ENCODE data around the gene LRP1B. TPM values are rescaled to one million over a fixed set of nuclear protein-coding genes. Genes with fewer than 3 reads are reported as not detected.
"Not testable (repeated sequence)": the region's sequence is repeated elsewhere in the genome, so short reads cannot be mapped to it uniquely, and the experiment has no call there.

Gene LRP1B
- total RNA-seq, 1 donor from 2014 or later = 1.7 TPM

GRCh38 chr2:140990416-140990815, 1140.4 kb downstream of the LRP1B start:
- TF ChIP-seq CTCF (IDR thresholded peaks at IDR 0.05; ENCODE audit: unreplicated experiment) = no peak
- Mint-ChIP-seq H3K9me3 (no peaks in the 10 kb centered on the region), H3K27ac (no peak overlapping the region), H3K36me3 (no peaks in the 10 kb centered on the region), H3K4me1 (no peaks in the 10 kb centered on the region), H3K27me3 (ENCODE audit: low read depth) (no peaks in the 10 kb centered on the region), H3K4me3 (no peak overlapping the region)
- DNase-seq (ENCODE audit: low spot score in 2 of 2, unreplicated experiment in 2 of 2) = no peak

GRCh38 chr2:140988597-140988996, 1142.2 kb downstream of the LRP1B start:
- DNase-seq (ENCODE audit: low spot score in 2 of 2, unreplicated experiment in 2 of 2) = no peak
- Mint-ChIP-seq H3K27ac (no peak overlapping the region), H3K9me3 (no peaks in the 10 kb centered on the region), H3K4me3 (no peak overlapping the region), H3K4me1 (no peaks in the 10 kb centered on the region), H3K27me3 (ENCODE audit: low read depth) (no peaks in the 10 kb centered on the region), H3K36me3 (no peaks in the 10 kb centered on the region)
- TF ChIP-seq CTCF (IDR thresholded peaks at IDR 0.05; ENCODE audit: unreplicated experiment) = no peak

DNA sequence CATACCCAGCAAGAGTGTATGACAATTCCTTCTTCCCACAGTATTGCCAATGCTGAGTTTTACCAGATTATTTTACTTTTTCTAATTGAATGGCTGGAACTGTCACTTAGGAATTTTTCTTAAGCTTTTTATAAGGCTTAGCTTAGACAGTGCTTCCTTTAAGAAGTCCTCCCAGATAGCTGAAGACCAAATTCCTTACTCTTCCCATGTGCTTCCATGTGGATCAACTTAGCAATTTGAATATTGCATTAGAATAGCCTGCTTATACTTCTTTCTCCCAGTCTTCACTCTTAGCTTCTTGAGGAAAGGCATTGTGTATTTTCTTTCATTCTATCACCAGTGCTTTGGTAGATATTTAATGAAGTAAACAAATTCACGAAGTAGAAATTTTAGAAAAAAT, 1144.4 kb downstream of the LRP1B start:
- Mint-ChIP-seq H3K4me3 (no peak overlapping the region), H3K9me3 (no peaks in the 10 kb centered on the region), H3K36me3 (no peaks in the 10 kb centered on the region), H3K4me1 (no peaks in the 10 kb centered on the region), H3K27me3 (ENCODE audit: low read depth) (no peaks in the 10 kb centered on the region), H3K27ac (no peak overlapping the region)
- TF ChIP-seq CTCF (IDR thresholded peaks at IDR 0.05; ENCODE audit: unreplicated experiment) = no peak
- no peak for DNase-seq (ENCODE audit: low spot score in 2 of 2, unreplicated experiment in 2 of 2)

- Mint-ChIP-seq H3K4me1 (no peaks in the 10 kb centered on the region), H3K27me3 (ENCODE audit: low read depth) (no peaks in the 10 kb centered on the region), H3K9me3 (peaks cover 4% of the 10 kb centered on the region), H3K4me3 (no peak overlapping the region), H3K27ac (no peak overlapping the region), H3K36me3 (no peaks in the 10 kb centered on the region)
- TF ChIP-seq CTCF (IDR thresholded peaks at IDR 0.05; ENCODE audit: unreplicated experiment) = no peak
- no peak for DNase-seq (ENCODE audit: low spot score in 2 of 2, unreplicated experiment in 2 of 2)
Measured at GRCh38 chr2:140975237-140975636, 1155.6 kb downstream of the LRP1B start.

DNA sequence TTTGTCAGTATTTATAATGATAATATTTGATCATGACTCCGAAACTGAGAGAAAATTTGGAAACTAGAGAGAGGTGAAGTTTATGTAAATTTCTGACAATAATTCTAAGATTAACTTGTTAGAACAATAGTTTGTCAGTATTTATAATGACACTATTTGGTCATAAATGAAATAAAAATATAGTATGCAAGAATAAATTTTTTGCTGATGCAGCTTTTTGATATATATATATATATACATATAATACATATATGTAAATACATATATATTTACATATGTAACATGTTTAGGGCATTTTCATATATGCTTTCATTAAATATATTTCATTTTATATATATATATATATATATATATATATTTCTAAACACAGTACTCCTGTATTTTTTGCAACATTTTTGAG, 1158.1 kb downstream of the LRP1B start:
- no peaks in the 10 kb centered on the region for H3K27me3 Mint-ChIP-seq (ENCODE audit: low read depth)
- no peaks in the 10 kb centered on the region for H3K36me3 Mint-ChIP-seq
- H3K9me3 Mint-ChIP-seq = peaks cover 16% of the 10 kb centered on the region
- H3K4me3 Mint-ChIP-seq = no peak overlapping the region
- no peak for DNase-seq (ENCODE audit: low spot score in 2 of 2, unreplicated experiment in 2 of 2)
- TF ChIP-seq CTCF (IDR thresholded peaks at IDR 0.05; ENCODE audit: unreplicated experiment) = no peak
- no peaks in the 10 kb centered on the region for H3K4me1 Mint-ChIP-seq
- no peak overlapping the region for H3K27ac Mint-ChIP-seq

- H3K27ac Mint-ChIP-seq; DNase-seq (ENCODE audit: low spot score in 2 of 2, unreplicated experiment in 2 of 2); H3K27me3 Mint-ChIP-seq (ENCODE audit: low read depth); H3K9me3 Mint-ChIP-seq; H3K36me3 Mint-ChIP-seq; H3K4me1 Mint-ChIP-seq; H3K4me3 Mint-ChIP-seq: not testable (repeated sequence)
Measured at GRCh38 chr2:140964324-140964723, 1166.5 kb downstream of the LRP1B start.
